HepG2 (cell line): ENCODE measurements around the gene TBC1D4.

ENCODE experiments used
- BRCA1 ChIP-seq: sonication (generic); formaldehyde crosslinking; IDR thresholded peaks from 2 replicates; pipeline ENCODE4 v1.4.0; 2020; ENCODE audit warnings: missing genetic modification reagents
- SRF ChIP-seq: IDR thresholded peaks from 2 replicates; pipeline ENCODE4 v1.6.1; 2011; ENCODE audit warnings: mild to moderate bottlenecking, low read depth, low read length, moderate library complexity
- TF ChIP-seq, protein P1 (sequence below): sonication (generic); formaldehyde crosslinking; IDR thresholded peaks from 2 replicates; pipeline ENCODE4 v1.4.0; 2020; ENCODE audit warnings: missing genetic modification reagents, borderline replicate concordance

DNA sequence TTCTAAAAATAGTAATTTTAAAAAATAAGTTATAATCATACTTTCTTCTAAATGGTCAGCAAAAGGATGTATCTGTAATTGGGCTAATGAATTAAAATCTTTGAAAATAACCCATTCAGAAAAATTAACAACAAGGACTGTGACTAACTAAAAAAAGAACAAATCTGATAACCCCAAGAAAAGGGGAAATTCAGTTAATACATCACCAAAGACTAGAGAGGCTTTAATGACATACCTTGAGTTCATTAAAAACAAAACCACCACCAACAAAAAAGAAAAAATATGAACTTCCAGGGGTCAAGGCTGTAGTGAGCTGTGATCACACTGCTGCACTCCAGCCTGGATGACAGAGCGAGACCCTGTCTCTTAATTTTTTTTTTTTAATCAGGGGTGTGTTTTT, 121.8 kb downstream of the TBC1D4 start:
- TF ChIP-seq, protein P1, sequence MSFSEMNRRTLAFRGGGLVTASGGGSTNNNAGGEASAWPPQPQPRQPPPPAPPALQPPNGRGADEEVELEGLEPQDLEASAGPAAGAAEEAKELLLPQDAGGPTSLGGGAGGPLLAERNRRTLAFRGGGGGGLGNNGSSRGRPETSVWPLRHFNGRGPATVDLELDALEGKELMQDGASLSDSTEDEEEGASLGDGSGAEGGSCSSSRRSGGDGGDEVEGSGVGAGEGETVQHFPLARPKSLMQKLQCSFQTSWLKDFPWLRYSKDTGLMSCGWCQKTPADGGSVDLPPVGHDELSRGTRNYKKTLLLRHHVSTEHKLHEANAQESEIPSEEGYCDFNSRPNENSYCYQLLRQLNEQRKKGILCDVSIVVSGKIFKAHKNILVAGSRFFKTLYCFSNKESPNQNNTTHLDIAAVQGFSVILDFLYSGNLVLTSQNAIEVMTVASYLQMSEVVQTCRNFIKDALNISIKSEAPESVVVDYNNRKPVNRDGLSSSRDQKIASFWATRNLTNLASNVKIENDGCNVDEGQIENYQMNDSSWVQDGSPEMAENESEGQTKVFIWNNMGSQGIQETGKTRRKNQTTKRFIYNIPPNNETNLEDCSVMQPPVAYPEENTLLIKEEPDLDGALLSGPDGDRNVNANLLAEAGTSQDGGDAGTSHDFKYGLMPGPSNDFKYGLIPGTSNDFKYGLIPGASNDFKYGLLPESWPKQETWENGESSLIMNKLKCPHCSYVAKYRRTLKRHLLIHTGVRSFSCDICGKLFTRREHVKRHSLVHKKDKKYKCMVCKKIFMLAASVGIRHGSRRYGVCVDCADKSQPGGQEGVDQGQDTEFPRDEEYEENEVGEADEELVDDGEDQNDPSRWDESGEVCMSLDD (CRISPR knock-in tag): no peak
- TF ChIP-seq BRCA1 (CRISPR knock-in tag) (no peak), SRF (no peak)
